Measurements from ENCODE around the gene TMEM132A. TPM values are rescaled to one million over a fixed set of nuclear protein-coding genes. Genes with fewer than 3 reads are reported as not detected.
A peak's percentile ranks its signal among the peaks of the same experiment; 100 is the strongest.

The TMEM132A gene
- total RNA-seq, 1 donor from 2014 or later = 113 TPM

GRCh38 chr11:60879104-60879503, 45.2 kb upstream of the TMEM132A start:
- Mint-ChIP-seq H3K9me3 (ENCODE audit: unreplicated experiment) (no peaks in the 10 kb centered on the region), H3K4me3 (ENCODE audit: unreplicated experiment) (no peak overlapping the region)

GRCh38 chr11:60879971-60880588, 44.2 kb upstream of the TMEM132A start:
- H3K27me3 Mint-ChIP-seq (ENCODE audit: unreplicated experiment) = no peaks in the 10 kb centered on the region
- no peak for DNase-seq (ENCODE audit: extremely low spot score, unreplicated experiment)
- no peaks in the 10 kb centered on the region for H3K9me3 Mint-ChIP-seq (ENCODE audit: unreplicated experiment)
- peaks cover 7% of the 10 kb centered on the region for H3K36me3 Mint-ChIP-seq (ENCODE audit: unreplicated experiment)
- H3K4me1 Mint-ChIP-seq (ENCODE audit: unreplicated experiment) = no peaks in the 10 kb centered on the region
- H3K4me3 Mint-ChIP-seq (ENCODE audit: unreplicated experiment) = no peak overlapping the region
- H3K27ac Mint-ChIP-seq (ENCODE audit: unreplicated experiment) = no peak overlapping the region
- no peak for TF ChIP-seq CTCF (IDR thresholded peaks at IDR 0.05)

More at GRCh38 chr11:60879104-60879503, 45.2 kb upstream of the TMEM132A start:
- Mint-ChIP-seq H3K36me3 (ENCODE audit: unreplicated experiment) (peaks cover 7% of the 10 kb centered on the region), H3K4me1 (ENCODE audit: unreplicated experiment) (no peaks in the 10 kb centered on the region), H3K27ac (ENCODE audit: unreplicated experiment) (no peak overlapping the region), H3K27me3 (ENCODE audit: unreplicated experiment) (no peaks in the 10 kb centered on the region)
- no peak for DNase-seq (ENCODE audit: extremely low spot score, unreplicated experiment)
- no peak for TF ChIP-seq CTCF (IDR thresholded peaks at IDR 0.05)

- no peak overlapping the region for H3K27ac Mint-ChIP-seq (ENCODE audit: unreplicated experiment)
- H3K4me1 Mint-ChIP-seq (ENCODE audit: unreplicated experiment) = no peaks in the 10 kb centered on the region
- no peaks in the 10 kb centered on the region for H3K27me3 Mint-ChIP-seq (ENCODE audit: unreplicated experiment)
- H3K4me3 Mint-ChIP-seq (ENCODE audit: unreplicated experiment) = no peak overlapping the region
- no peaks in the 10 kb centered on the region for H3K9me3 Mint-ChIP-seq (ENCODE audit: unreplicated experiment)
- no peak for DNase-seq (ENCODE audit: extremely low spot score, unreplicated experiment)
- H3K36me3 Mint-ChIP-seq (ENCODE audit: unreplicated experiment) = peaks cover 7% of the 10 kb centered on the region
- TF ChIP-seq CTCF (IDR thresholded peaks at IDR 0.05) = no peak
Observed at GRCh38 chr11:60880643-60881282, 43.5 kb upstream of the TMEM132A start.

GRCh38 chr11:60887556-60887955, 36.7 kb upstream of the TMEM132A start:
- Mint-ChIP-seq H3K27me3 (ENCODE audit: unreplicated experiment) (no peaks in the 10 kb centered on the region), H3K9me3 (ENCODE audit: unreplicated experiment) (no peaks in the 10 kb centered on the region), H3K4me3 (ENCODE audit: unreplicated experiment) (no peak overlapping the region), H3K27ac (ENCODE audit: unreplicated experiment) (no peak overlapping the region), H3K4me1 (ENCODE audit: unreplicated experiment) (no peaks in the 10 kb centered on the region), H3K36me3 (ENCODE audit: unreplicated experiment) (peaks cover 13% of the 10 kb centered on the region)
- no peak for DNase-seq (ENCODE audit: extremely low spot score, unreplicated experiment)
- peak; percentile 69 for TF ChIP-seq CTCF (IDR thresholded peaks at IDR 0.05)

DNA sequence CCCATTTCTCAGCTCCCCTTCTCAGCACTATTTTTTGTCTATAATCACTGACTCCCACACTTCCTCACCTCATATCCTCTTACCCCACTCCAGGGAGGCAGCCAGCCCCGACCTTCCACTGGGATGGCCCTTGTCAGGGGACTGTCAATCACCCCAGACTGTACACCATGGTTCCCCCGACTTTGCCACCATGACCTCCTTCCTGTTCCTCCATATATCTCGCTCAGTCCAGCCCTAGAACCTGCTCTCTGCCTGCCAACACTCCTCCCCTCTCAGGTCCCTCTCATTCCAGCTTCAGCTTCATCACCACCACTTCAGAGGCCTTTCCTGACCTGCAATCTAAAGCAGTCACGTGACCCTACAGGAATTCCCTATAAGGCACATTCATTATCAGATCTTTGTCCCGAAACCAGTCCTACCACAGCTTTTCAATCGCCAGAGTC, 34.4 kb upstream of the TMEM132A start:
- Mint-ChIP-seq H3K4me3 (ENCODE audit: unreplicated experiment) (no peak overlapping the region), H3K27me3 (ENCODE audit: unreplicated experiment) (no peaks in the 10 kb centered on the region), H3K4me1 (ENCODE audit: unreplicated experiment) (no peaks in the 10 kb centered on the region), H3K36me3 (ENCODE audit: unreplicated experiment) (peaks cover 18% of the 10 kb centered on the region), H3K9me3 (ENCODE audit: unreplicated experiment) (no peaks in the 10 kb centered on the region), H3K27ac (ENCODE audit: unreplicated experiment) (no peak overlapping the region)
- no peak for DNase-seq (ENCODE audit: extremely low spot score, unreplicated experiment)
- no peak for TF ChIP-seq CTCF (IDR thresholded peaks at IDR 0.05)

All from osteocyte (in vitro differentiated cells).